Heart left ventricle (tissue), 16 donors: ENCODE results near the gene CDCP2. TPM values are rescaled to one million over a fixed set of nuclear protein-coding genes. Genes with fewer than 3 reads are reported as not detected.

ENCODE experiments used
- ATAC-seq, 4 donors: fragments of 200-7000 bp; cut with Tn5 transposase; one replicate each; pipeline ENCODE4 v1.9.1; 2020 to 2022; ENCODE audit warnings: moderate library complexity in 4 of 4, mild to moderate bottlenecking in 3 of 4, moderate number of reproducible peaks in 1 of 4
- DNase-seq, 5 donors: peaks; one replicate each; pipeline ENCODE4 v3.0.0-alpha.2; 2020
- H3K27ac ChIP-seq, 12 donors: fragments of 200-600 bp; sonication (generic) in 4 of 12; one replicate each; pipeline versions ENCODE4 v1.5.0 to v1.8.0; 2016 to 2022; ENCODE audit warnings: mild to moderate bottlenecking in 2 of 12
- H3K27me3 ChIP-seq, 9 donors: fragments of 200-600 bp; sonication (generic) in 2 of 9; one replicate each; pipeline versions ENCODE4 v1.5.1 to v1.8.0; 2016 to 2022; ENCODE audit warnings: mild to moderate bottlenecking in 3 of 9
- H3K36me3 ChIP-seq, 9 donors: fragments of 200-600 bp; sonication (generic) in 2 of 9; one replicate each; pipeline versions ENCODE4 v1.5.0 to v1.8.0; 2018 to 2022; ENCODE audit warnings: mild to moderate bottlenecking in 2 of 9
- H3K4me1 ChIP-seq, 12 donors: fragments of 200-600 bp; sonication (generic) in 4 of 12; one replicate each; pipeline versions ENCODE4 v1.5.0 to v1.8.0; 2016 to 2022; ENCODE audit warnings: mild to moderate bottlenecking in 3 of 12
- H3K4me3 ChIP-seq, 12 donors: fragments of 200-600 bp; sonication (generic) in 4 of 12; one replicate each; pipeline versions ENCODE4 v1.5.0 to v1.8.0; 2017 to 2022; ENCODE audit warnings: mild to moderate bottlenecking in 9 of 12, moderate library complexity in 4 of 12
- H3K9me3 ChIP-seq, 12 donors: fragments of 200-600 bp; sonication (generic) in 4 of 12; one replicate each; pipeline versions ENCODE4 v1.5.0 to v1.8.0; 2016 to 2022; ENCODE audit warnings: mild to moderate bottlenecking in 1 of 12
- POLR2A ChIP-seq, 2 donors: fragments of 450-650 bp; IDR thresholded peaks; one replicate each; pipeline ENCODE4 v1.6.1; 2017; ENCODE audit warnings: antibody characterized with exemption in 2 of 2, mild to moderate bottlenecking in 2 of 2, moderate library complexity in 2 of 2
- WGBS, 4 donors: extraction: QIAGEN DNeasy Blood & Tissue Kit in 2 of 4; methylation state at CpG; one replicate each; pipeline versions ENCODE4 v1.1.5 to v1.1.7; 2013 to 2018; 5-methylcytosine and 5-hydroxymethylcytosine counted together
- intact Hi-C, 10 donors: fragments of 100-400 bp; cut with DNase I; formaldehyde crosslinking; loops; one replicate each; pipeline versions ENCODE4 v1.11.1 to v1.14.2; 2022
- polyA plus RNA-seq, 2 donors: library from polyadenylated mRNA; stranded (reverse); fragments of 200-250 nt; gene quantifications; one replicate each; pipeline ENCODE4 v1.2.3, GENCODE V29; 2013
- total RNA-seq, 9 donors: library from RNA; depleted of rRNA in 2 of 9; stranded (reverse); fragments of >200 nt in 2 of 9; fragmentation: NEBNext Ultra II Directional in 3 of 9; extraction: Animal tissue kit (Norgen Biotek cat#: 25700) in 3 of 9; gene quantifications; one replicate each; pipeline versions ENCODE4 v1.1.0 to v1.2.4, GENCODE V29; 2016 to 2023
- TF ChIP-seq, protein P1 (sequence below), 12 donors: fragments of 200-600 bp; sonication (generic) in 4 of 12; IDR thresholded peaks; one replicate each; pipeline versions ENCODE4 v1.5.0 to v1.8.0; 2018 to 2022; ENCODE audit warnings: antibody characterized with exemption in 12 of 12, mild to moderate bottlenecking in 5 of 12
- donor health status: ischemic (EF 13 %, LVEDD 7.1; RV severe dilation, severe dysfunction).
- donor health status: healthy with polysubstance abuse.
- donor health status: DM: no; HTN: yes; CAD: no.
- donor health status: DM: no; HTN: no; CAD: no.
- donor health status: ischemic (EF 25% LVEDD 6.9; RV normal size, moderate dysfunction).
- donor health status: ischemic (EF 25% LVEDD 5.7; RV mildly dilated, moderate dysfunction).
- donor health status: healthy.
- donor health status: DM: yes; HTN: yes; CAD: no.
- donor health status: ischemic (EF 35%, LVEDD 5.7; RV mildly dilated, moderate dysfunction).
- donor health status: nonischemic (EF 11% LVEDD 7.7; RV severe dilation, severe dysfunction).
- donor health status: DM: yes; HTN: yes; CAD: no.
- donor health status: PGD.
- donor health status: ischemic (EF 29% LVEDD 5.4; RV normal size, mild dysfunction).
- donor health status: nonischemic (EF 23%, LVEDD 6.1; RV moderate dilation, normal function).

Gene CDCP2
- total and polyA plus RNA-seq, 11 donors = 0.29 TPM; not detected in 10

- WGBS, 4 donors = 93 to 96% (median 95%) methylated on average over 7 to 8 of the region's 8 CpGs
- DNase-seq (no peak), ATAC-seq (no peak)
- intact Hi-C loops = no loop called here
- Histone ChIP-seq H3K27ac (no peak overlapping the region), H3K27me3 (no peaks in the 10 kb centered on the region), H3K4me3 (no peak overlapping the region), H3K4me1 (no peaks in the 10 kb centered on the region), H3K36me3 (peaks cover 0 to 23% (median 0%) of the 10 kb centered on the region in 9 donors), H3K9me3 (no peaks in the 10 kb centered on the region)
- TF ChIP-seq, protein P1, sequence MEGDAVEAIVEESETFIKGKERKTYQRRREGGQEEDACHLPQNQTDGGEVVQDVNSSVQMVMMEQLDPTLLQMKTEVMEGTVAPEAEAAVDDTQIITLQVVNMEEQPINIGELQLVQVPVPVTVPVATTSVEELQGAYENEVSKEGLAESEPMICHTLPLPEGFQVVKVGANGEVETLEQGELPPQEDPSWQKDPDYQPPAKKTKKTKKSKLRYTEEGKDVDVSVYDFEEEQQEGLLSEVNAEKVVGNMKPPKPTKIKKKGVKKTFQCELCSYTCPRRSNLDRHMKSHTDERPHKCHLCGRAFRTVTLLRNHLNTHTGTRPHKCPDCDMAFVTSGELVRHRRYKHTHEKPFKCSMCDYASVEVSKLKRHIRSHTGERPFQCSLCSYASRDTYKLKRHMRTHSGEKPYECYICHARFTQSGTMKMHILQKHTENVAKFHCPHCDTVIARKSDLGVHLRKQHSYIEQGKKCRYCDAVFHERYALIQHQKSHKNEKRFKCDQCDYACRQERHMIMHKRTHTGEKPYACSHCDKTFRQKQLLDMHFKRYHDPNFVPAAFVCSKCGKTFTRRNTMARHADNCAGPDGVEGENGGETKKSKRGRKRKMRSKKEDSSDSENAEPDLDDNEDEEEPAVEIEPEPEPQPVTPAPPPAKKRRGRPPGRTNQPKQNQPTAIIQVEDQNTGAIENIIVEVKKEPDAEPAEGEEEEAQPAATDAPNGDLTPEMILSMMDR (IDR thresholded peaks at IDR 0.05) = no peak
- no peak for TF ChIP-seq POLR2A (IDR thresholded peaks at IDR 0.05)
These were observed 24.9 kb upstream of the CDCP2 start for GRCh38 chr1:54177726-54178125.

GRCh38 chr1:54176621-54177327 lies 24.0 kb upstream of the CDCP2 start:
- Histone ChIP-seq H3K9me3 (no peaks in the 10 kb centered on the region), H3K36me3 (peaks cover 0 to 23% (median 0%) of the 10 kb centered on the region in 9 donors), H3K27ac (no peak overlapping the region), H3K4me1 (no peaks in the 10 kb centered on the region), H3K27me3 (no peaks in the 10 kb centered on the region), H3K4me3 (no peak overlapping the region)
- ATAC-seq = peak in 1 of 4 donors; percentile 10
- no peak for DNase-seq
- intact Hi-C loops = no loop called here
- TF ChIP-seq POLR2A (IDR thresholded peaks at IDR 0.05) = no peak
- TF ChIP-seq, protein P1 (IDR thresholded peaks at IDR 0.05) = no peak
- WGBS, 4 donors = 91 to 96% (median 95%) methylated on average over 6 of the region's 6 CpGs

GRCh38 chr1:54174106-54174505 lies 21.3 kb upstream of the CDCP2 start:
- ATAC-seq = no peak

DNA sequence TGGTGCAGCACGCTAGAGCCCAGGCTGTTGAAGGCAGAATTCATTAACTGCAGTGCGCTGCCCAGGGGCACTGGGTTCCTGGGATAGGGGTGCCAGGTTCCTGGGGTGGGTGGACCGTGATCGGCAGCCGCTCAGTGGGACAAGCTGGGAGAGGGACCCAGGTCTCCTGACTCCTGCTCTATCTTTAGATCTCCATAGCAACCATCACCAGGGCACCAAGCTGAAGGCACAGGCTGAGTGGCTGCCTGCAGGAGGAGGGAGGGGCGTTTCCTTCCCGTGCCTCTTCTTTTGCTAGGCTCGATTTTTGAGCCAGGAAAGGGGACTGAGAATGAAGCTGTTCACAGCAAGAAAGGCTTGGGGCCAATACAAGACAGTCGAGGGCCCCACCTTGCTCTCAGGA lies 20.9 kb upstream of the CDCP2 start:
- TF ChIP-seq POLR2A (IDR thresholded peaks at IDR 0.05) = no peak
- TF ChIP-seq, protein P1 (IDR thresholded peaks at IDR 0.05) = no peak
- Histone ChIP-seq H3K4me3 (no peak overlapping the region), H3K9me3 (no peaks in the 10 kb centered on the region), H3K27me3 (no peaks in the 10 kb centered on the region), H3K36me3 (peaks cover 0 to 16% (median 0%) of the 10 kb centered on the region in 9 donors), H3K27ac (no peak overlapping the region), H3K4me1 (no peaks in the 10 kb centered on the region)
- intact Hi-C loops = no loop called here
- no peak for ATAC-seq
- DNase-seq = no peak
- WGBS, 4 donors = 72 to 76% (median 75%) methylated on average over 8 to 9 of the region's 9 CpGs

More at GRCh38 chr1:54174106-54174505, 21.3 kb upstream of the CDCP2 start:
- H3K27ac ChIP-seq = no peak overlapping the region
- 90 to 97% (median 93%) methylated on average over 4 of the region's 4 CpGs for WGBS, 4 donors
- intact Hi-C loops = no loop called here
- no peak overlapping the region for H3K4me3 ChIP-seq
- H3K9me3 ChIP-seq = no peaks in the 10 kb centered on the region
- no peak for TF ChIP-seq POLR2A (IDR thresholded peaks at IDR 0.05)
- TF ChIP-seq, protein P1 (IDR thresholded peaks at IDR 0.05) = no peak
- no peak for DNase-seq
- H3K4me1 ChIP-seq = no peaks in the 10 kb centered on the region
- peaks cover 0 to 20% (median 0%) of the 10 kb centered on the region in 9 donors for H3K36me3 ChIP-seq
- H3K27me3 ChIP-seq = no peaks in the 10 kb centered on the region
